Suprapubic skin (tissue), 3 donors: Measurements from ENCODE around the gene KIAA1328.

Experiments
- CTCF ChIP-seq, 2 donors: fragments of 200-600 bp in 1 of 2; fragments of 450-650 bp in 1 of 2; sonication (generic) in 1 of 2; IDR thresholded peaks; one replicate each; pipeline ENCODE4 v1.5.1; 2016 to 2019; ENCODE audit warnings: antibody characterized with exemption in 2 of 2, mild to moderate bottlenecking in 1 of 2, moderate library complexity in 1 of 2
- POLR2AphosphoS5 ChIP-seq, 3 donors: sonication (generic); formaldehyde crosslinking; IDR thresholded peaks; one replicate each; pipeline ENCODE4 v1.6.1; 2017; ENCODE audit warnings: antibody characterized with exemption in 3 of 3

GRCh38 chr18:36805105-36805504 lies 23.8 kb upstream of the KIAA1328 start:
- no peak for TF ChIP-seq CTCF (IDR thresholded peaks at IDR 0.05)
- no peak for TF ChIP-seq POLR2AphosphoS5 (IDR thresholded peaks at IDR 0.05)
